Amniotic stem cell (primary cell): Measurements from ENCODE around the gene RFLNA.

Source experiments
- DNase-seq: peaks from one replicate; lab custom pipeline; 2025; lab: John Stamatoyannopoulos, UW

Gene RFLNA

DNA sequence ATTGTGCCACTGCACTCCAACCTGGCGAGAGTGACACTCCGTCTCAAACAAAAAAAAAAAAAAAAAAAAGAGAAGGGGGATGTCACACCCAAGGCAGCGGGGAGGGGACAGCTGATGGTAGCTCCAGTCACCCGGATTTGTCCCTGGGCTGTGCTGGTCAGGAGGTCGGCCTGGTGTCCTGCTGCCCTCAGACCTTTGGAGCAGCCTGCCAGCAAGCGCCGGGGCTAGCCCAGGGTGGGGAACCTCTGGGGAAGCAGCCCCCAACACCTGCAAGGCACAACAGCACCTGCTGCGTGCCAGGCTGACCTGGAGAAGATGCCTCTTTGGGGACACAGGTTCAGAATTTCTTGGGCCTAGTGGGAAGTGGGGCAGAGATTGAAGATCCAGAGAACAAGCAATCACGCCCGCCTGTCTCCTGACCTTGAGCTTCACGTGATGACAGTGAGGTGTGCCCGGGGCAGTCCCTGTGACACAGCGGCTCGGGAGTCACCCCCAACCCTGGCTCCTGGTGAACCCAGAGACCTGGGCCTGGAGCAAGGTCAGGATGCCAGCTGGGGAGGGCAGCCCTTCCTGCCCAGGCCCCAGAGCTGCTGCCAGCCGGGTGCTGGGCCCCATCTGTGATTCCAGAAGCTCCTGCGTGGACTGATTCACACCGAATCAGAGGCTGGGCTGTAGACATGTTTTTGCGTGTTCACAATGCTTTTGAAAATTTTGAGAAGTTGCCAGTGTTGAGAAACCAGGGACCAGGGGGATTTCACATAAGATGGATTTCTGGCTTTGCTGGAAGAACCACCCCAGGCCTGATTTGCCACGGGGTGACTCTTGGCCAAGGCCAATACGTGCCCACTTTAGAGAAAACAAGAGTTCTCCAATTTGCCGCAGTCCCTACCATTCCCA is 66.4 kb downstream of the RFLNA start:
- no peak for DNase-seq

DNA sequence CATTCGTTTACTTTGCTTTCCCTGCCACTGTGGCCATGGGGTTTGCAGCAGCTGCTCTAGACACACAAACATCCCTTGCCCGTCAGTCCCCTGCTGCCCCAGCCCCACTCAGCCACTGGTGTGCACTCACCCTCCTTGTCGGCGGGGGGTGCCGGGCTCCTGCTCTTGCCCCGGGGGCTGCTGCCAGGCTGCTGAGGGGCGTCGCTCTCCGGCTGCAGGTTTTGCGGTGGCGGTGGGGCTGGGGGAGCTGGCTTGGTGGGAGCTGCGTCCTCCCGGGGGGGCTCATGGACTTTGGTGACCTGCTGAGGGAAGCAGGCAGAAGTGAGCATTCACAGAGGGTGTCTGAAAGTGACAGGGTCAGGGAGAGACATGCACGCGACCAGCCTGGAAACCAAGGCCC is 67.1 kb downstream of the RFLNA start:
- no peak for DNase-seq

GRCh38 chr12:124363353-124363965 is 68.6 kb downstream of the RFLNA start:
- DNase-seq = no peak

- no peak for DNase-seq
These were observed 69.7 kb downstream of the RFLNA start for GRCh38 chr12:124364543-124364942.
